ENCODE data around the gene ZNF213.
"Not testable (repeated sequence)": the region's sequence is repeated elsewhere in the genome, so short reads cannot be mapped to it uniquely, and the experiment has no call there.

ZNF213 gene

GRCh38 chr16:3148256-3149192, 13.7 kb downstream of the ZNF213 start:
- DNase-seq (ENCODE audit: low read depth in 3 of 3) = no peak

- no peak for DNase-seq (ENCODE audit: low read depth in 3 of 3)
These were observed 14.3 kb downstream of the ZNF213 start for GRCh38 chr16:3149193-3149530.

GRCh38 chr16:3149630-3150345, 15.0 kb downstream of the ZNF213 start:
- peak in 1 of 3 donors; percentile 52 for DNase-seq (ENCODE audit: low read depth in 3 of 3)

- peak; percentile 96 to 99 (median 98) for DNase-seq (ENCODE audit: low read depth in 3 of 3)
These were observed 15.8 kb downstream of the ZNF213 start for GRCh38 chr16:3150346-3151218.

GRCh38 chr16:3152027-3152276, 17.1 kb downstream of the ZNF213 start:
- DNase-seq (ENCODE audit: low read depth in 3 of 3) = no peak

- peak; percentile 75 to 88 (median 83) for DNase-seq (ENCODE audit: low read depth in 3 of 3)
These were observed 17.6 kb downstream of the ZNF213 start for GRCh38 chr16:3152277-3152990.

- no peak for DNase-seq (ENCODE audit: low read depth in 3 of 3)
These were observed 18.2 kb downstream of the ZNF213 start for GRCh38 chr16:3152991-3153368.

GRCh38 chr16:3155181-3155580, 20.4 kb downstream of the ZNF213 start:
- no peak for DNase-seq (ENCODE audit: low read depth in 3 of 3)

- DNase-seq (ENCODE audit: low read depth in 3 of 3) = no peak
These were observed 21.1 kb downstream of the ZNF213 start for GRCh38 chr16:3155972-3156371.

GRCh38 chr16:3157229-3158025, 22.6 kb downstream of the ZNF213 start:
- peak in 1 of 3 donors; percentile 36 for DNase-seq (ENCODE audit: low read depth in 3 of 3)

GRCh38 chr16:3158026-3158509, 23.2 kb downstream of the ZNF213 start:
- DNase-seq (ENCODE audit: low read depth in 3 of 3) = no peak

GRCh38 chr16:3158510-3159314, 23.9 kb downstream of the ZNF213 start:
- peak; percentile 64 to 83 (median 73) for DNase-seq (ENCODE audit: low read depth in 3 of 3)

GRCh38 chr16:3161235-3162018, 26.6 kb downstream of the ZNF213 start:
- DNase-seq (ENCODE audit: low read depth in 3 of 3) = no peak

- DNase-seq (ENCODE audit: low read depth in 3 of 3) = no peak
These were observed 29.5 kb downstream of the ZNF213 start for GRCh38 chr16:3164121-3164991.

- no peak for DNase-seq (ENCODE audit: low read depth in 3 of 3)
These were observed 30.4 kb downstream of the ZNF213 start for GRCh38 chr16:3165111-3165822.

GRCh38 chr16:3166505-3166886, 31.7 kb downstream of the ZNF213 start:
- no peak for DNase-seq (ENCODE audit: low read depth in 3 of 3)

GRCh38 chr16:3168729-3169128, 33.9 kb downstream of the ZNF213 start:
- DNase-seq (ENCODE audit: low read depth in 3 of 3) = not testable (repeated sequence)
